Activated T-cell treated with anti-CD3 and anti-CD28 coated beads, Interleukin-2, amount 50 U/mL, for 1 hour (primary cell): ENCODE measurements around the gene NDUFA9.

Source experiments
- DNase-seq: peaks from one replicate; pipeline ENCODE4 v3.0.0-alpha.2; 2020

The NDUFA9 gene

DNA sequence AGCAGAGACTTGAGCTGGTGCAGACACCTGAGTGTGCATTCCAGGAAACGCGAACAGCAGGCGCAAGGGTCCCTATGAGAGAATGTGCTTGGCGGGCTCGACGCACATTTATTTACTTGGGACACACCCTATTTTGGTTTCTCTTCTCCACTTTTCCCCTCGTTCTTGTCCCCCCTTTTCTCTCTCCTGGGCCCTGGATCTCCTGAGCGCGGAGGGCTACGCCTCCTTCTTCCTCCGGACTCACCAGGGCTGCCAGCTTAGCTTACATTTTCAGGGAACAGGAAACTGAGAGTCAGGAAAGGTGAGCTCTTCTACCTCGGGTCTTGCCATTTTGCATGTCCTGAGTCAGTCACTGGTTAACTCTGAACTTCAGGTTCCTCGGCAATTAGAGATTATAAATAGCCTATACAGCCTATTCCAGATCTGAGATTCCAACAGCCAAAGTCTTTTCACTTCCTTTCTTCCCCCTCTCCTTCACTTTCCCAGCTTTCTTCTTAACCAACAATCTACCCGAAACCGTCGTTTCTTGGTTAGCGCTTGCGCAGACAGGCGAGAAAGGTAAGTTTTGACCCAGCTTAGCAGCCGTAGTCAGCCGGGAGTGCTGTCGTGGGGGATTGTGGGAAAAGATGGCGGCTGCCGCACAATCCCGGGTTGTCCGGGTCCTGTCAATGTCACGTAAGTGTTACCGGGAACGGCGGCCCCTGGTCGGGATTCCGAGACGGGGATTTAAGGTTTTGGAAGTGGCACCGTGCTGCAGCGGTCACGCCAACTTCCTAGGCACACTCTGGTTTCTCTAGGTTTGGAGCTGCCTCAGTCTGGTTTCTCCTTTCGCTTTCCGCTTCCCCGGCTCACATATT, at the start of gene NDUFA9, which contains the start of gene AKAP3:
Gene NDUFA9 (plus strand): TSS at position 614 of the 857 bp plus-strand sequence. CDS start 13 bp downstream, at position 627.
Gene AKAP3 (minus strand): TSS at position 551 of the 857 bp plus-strand sequence. CDS start 10,855 bp downstream, outside the sequence.
- peak; percentile 77 for DNase-seq

DNA sequence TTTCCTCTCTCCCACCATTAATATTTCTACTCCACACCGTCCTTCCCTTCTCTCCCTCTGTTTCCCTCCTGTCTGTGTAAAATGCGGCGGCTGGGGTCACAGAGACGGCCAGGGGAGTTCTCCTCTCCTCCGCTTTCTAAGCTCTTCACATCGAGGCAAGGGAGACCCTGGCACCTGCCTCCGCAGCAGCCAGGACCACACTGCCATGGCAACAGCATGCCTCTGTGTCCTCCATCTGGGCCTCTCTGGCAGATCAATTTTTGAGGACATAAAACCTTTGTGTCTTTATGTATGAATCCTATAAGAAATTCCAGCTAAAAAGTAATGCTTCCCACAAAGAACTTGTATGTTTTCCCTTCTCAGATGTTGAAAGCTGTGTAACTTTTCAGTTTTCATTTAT, 45.5 kb upstream of the NDUFA9 start:
- DNase-seq, result no peak

- DNase-seq, result no peak
Measured at GRCh38 chr12:4603946-4604345, 45.0 kb upstream of the NDUFA9 start.

- peak; percentile 82 for DNase-seq
Measured at GRCh38 chr12:4604684-4605193, 44.2 kb upstream of the NDUFA9 start.

- DNase-seq, result no peak
Measured at GRCh38 chr12:4607056-4607455, 41.9 kb upstream of the NDUFA9 start.

GRCh38 chr12:4609071-4609470, 39.8 kb upstream of the NDUFA9 start:
- DNase-seq, result no peak

GRCh38 chr12:4610481-4610880, 38.4 kb upstream of the NDUFA9 start:
- DNase-seq, result no peak

- DNase-seq, result no peak
Measured at GRCh38 chr12:4615667-4616066, 33.2 kb upstream of the NDUFA9 start.

DNA sequence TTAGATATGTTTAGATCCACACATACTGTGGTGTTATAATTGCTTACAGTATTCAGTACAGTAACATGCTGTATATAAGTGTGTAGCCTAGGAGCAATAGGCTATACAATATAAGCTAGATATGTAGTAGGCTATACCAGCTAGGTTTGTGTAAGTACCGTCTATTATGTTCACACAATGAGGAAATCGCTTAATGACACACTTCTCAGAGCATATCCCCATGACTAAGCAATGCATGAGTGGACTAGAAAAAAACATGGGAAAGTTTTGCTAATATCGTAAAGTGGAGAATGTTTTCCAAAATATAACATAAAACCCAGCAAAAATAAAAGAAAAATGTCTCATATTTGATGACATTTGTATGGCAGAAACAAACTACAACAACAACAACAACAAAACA, 27.4 kb upstream of the NDUFA9 start:
- DNase-seq, result no peak

DNA sequence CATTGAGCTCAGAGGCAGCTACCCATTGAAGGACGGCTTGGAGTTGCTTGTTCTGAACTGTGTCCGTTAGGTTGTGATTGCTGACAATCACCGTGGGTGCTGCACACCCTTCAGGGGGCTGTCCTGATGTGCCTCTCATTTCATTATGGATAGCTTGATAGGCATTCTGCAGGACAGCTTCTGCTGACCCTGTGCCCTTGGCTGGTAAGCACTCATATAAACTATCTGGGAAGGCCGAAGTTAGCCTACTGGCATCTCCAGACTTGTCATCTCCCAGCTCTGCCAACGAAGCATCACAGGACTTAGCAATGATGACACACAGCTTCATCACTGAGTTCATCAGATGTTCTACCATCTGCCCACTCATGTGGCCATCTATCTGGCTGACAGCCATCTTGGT, 22.4 kb upstream of the NDUFA9 start:
- no peak for DNase-seq

DNA sequence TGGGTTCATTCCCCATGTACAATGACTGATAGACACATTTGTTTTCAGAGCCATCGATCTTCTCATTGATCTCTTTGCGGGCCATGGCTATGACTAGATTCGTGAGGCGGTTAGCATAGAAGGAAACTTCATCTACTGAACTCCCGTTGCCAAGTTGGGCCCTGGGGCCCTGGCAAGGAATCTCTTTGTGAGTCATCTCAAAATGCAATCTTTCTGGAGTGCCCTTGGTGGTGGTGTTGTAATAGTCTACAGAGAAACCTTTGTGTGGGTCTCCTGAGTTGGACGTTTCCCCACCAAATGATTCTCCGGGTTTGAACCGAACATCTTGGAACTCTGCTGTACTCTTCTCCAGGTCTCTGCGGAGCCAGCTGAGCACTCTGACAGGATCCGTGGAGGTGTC, 20.5 kb upstream of the NDUFA9 start:
- DNase-seq, result no peak

DNA sequence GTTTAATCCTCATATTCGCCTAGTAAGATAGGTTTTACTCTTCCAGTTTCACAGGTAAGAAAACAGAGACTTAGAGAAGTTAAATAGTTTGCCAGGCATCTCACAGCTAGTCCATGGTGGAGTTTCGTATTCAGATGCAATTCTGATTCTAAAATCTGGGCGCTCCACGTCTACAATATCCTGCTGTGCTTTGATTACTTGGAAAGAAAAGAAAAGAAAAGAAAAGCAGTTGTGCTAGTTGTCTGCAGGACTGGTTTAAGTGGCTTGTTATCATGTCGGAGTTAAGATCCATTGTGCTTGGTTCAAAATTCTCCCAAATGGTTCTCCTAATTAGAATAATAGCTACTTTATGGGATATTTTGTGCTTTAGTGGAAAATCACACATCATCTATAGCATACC, 18.7 kb upstream of the NDUFA9 start:
- no peak for DNase-seq

DNA sequence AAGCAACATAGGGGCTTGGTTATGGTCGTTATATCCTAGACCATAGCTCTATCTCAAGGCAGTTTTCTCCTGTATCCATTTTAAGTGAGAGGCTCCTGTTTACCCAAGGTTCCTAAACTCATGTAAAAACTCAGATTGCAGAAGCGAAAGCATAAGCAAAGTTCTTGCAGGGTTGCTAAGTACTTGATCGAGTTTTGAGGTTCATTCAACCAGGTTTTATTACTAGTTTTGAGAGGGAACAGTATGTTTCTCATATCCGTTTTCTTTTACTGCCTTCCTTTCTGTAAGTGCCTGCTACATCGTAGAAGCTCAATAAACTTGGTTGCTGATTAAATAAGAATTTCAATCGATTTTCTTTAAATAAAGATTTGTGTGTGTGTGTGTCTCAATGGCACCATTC, 5.2 kb upstream of the NDUFA9 start:
- DNase-seq, result no peak

GRCh38 chr12:4645023-4645422, 3.9 kb upstream of the NDUFA9 start:
- no peak for DNase-seq

DNA sequence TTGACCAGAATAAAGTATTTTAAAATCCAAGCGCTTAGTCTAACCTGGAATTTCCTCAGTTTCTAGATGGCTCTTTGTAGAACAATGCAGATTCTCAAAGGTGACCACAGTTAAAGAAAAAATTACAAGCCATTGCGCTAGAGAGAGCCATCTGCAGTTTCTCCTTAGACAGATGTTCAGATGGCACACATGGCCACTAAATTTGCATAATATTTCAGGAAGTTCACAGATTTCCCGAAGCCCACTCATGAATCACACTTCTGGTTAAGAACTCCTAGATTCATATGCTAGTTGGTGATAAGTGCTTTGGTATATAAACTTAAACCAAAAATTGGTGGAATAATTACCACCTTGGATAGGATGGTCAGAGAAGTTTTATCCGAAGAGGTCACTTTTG, 812 bp upstream of the NDUFA9 start:
- DNase-seq, result no peak

DNA sequence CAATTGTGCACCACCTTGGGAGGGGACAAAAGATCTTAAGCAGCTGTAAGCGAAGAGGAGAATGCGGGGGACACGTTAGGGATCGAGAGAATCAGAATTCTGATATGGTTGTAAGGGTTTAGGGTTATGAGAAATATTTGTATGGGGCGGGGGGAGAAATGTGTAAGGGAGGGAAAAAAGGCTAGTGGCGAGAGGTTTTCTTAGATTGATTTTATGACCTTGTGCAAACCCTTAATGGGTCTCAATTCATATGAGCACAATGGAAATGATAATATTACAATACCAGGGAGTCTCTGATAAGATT, 396 bp downstream of the NDUFA9 start:
- DNase-seq, result no peak

- no peak for DNase-seq
Measured at GRCh38 chr12:4653257-4653656, 4.3 kb downstream of the NDUFA9 start.

GRCh38 chr12:4653691-4654090, 4.8 kb downstream of the NDUFA9 start:
- no peak for DNase-seq

- DNase-seq, result no peak
Measured at GRCh38 chr12:4663971-4664505, 15.1 kb downstream of the NDUFA9 start.

DNA sequence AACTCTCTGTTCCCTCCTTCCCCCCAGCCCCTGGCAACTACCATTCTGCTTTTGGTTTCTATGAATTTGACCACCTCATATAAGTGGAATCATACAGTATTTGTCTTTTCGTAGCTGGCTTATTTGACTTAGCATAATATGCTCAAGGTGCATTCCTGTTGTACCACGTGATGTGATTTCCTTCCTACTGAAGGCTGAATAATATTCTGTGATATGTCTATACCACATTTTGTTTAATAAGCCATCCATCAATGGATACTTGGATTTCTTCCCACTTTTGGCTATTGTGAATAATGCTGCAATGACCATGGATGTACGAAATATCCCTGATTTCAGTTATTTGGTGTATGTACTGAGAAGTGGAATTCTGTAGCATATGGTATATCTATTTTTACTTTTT, 16.3 kb downstream of the NDUFA9 start:
- DNase-seq, result no peak

- no peak for DNase-seq
Measured at GRCh38 chr12:4679711-4680110, 30.8 kb downstream of the NDUFA9 start.

DNA sequence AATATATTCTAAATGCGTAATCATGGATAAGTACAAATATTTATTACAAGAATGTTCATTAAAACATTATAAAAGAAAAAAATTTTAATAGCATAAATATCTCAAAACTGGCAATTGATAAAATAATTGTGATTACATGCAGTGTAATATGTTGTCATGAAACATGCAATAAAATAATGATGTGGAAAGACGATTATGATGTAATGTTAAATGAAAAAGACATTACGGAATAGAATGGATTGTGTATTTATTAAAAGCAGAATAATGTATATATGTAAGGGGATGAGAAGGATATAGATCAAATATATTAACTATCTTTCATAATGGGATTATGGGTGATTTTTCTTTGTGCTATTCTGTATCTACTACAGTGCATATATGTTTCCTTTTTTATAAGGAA, 32.8 kb downstream of the NDUFA9 start:
- DNase-seq, result no peak

DNA sequence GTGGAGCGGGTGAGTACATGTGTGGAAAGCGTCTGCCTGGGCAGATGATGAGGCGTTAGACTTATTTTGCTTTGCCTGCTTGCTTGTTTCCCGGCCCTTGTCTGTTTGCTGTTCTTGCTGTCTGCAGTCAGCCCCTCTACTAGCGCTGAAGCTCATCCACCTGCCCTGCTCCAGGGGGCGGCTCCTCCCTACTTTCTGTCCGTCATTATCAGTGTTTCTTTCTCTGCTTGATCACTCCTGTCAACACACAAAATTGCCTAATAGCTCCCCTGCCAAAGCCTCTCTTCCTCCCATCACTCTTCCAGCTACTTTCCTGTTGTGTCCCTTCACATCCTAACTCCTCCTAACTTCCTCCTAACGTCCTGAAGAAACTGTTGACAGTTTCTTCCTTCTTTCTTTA, 36.4 kb downstream of the NDUFA9 start:
- DNase-seq, result no peak

DNA sequence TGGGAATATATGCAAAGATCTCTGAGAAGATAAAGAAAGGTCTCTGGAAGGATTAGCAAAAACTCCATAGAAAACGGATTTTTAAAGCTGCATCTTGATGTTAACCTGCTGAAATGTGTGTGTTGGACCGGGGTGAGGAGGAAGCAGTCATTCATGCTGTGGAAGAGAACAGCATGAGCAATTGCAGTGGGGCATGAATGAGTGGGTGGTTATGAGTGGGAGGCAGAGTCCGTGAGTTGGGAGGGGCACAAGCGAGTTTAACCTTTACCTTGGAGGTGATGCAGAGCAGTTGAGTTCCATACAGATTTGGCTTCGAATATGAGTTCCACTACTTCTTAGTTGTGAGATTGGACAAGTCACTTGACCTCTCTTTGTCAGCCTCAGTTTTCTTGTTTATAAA, 41.8 kb downstream of the NDUFA9 start:
- no peak for DNase-seq
